ENCODE results near the gene GXYLT2.
A peak's percentile ranks its signal among the peaks of the same experiment; 100 is the strongest.
"Not testable (repeated sequence)": the region's sequence is repeated elsewhere in the genome, so short reads cannot be mapped to it uniquely, and the experiment has no call there.

The GXYLT2 gene

GRCh38 chr3:72892870-72893269 is 5.0 kb downstream of the GXYLT2 start:
- DNase-seq: no peak

- DNase-seq: peak; percentile 60
Measured at GRCh38 chr3:72894976-72895552, 7.2 kb downstream of the GXYLT2 start.

- DNase-seq: no peak
Measured at GRCh38 chr3:72896996-72897757, 9.3 kb downstream of the GXYLT2 start.

GRCh38 chr3:72897758-72898007 is 9.8 kb downstream of the GXYLT2 start:
- no peak for DNase-seq

- DNase-seq: no peak
Measured at GRCh38 chr3:72899349-72899765, 11.5 kb downstream of the GXYLT2 start.

- DNase-seq: no peak
Measured at GRCh38 chr3:72900048-72900447, 12.2 kb downstream of the GXYLT2 start.

GRCh38 chr3:72901840-72902239 is 14.0 kb downstream of the GXYLT2 start:
- DNase-seq: no peak

- DNase-seq: no peak
Measured at GRCh38 chr3:72903004-72903403, 15.2 kb downstream of the GXYLT2 start.

GRCh38 chr3:72904163-72904562 is 16.3 kb downstream of the GXYLT2 start:
- no peak for DNase-seq

GRCh38 chr3:72906154-72906553 is 18.3 kb downstream of the GXYLT2 start:
- DNase-seq: no peak

GRCh38 chr3:72907131-72907711 is 19.4 kb downstream of the GXYLT2 start:
- DNase-seq: no peak

GRCh38 chr3:72907731-72908620 is 20.1 kb downstream of the GXYLT2 start:
- no peak for DNase-seq

GRCh38 chr3:72909591-72909990 is 21.7 kb downstream of the GXYLT2 start:
- DNase-seq: no peak

- no peak for DNase-seq
Measured at GRCh38 chr3:72912532-72912931, 24.7 kb downstream of the GXYLT2 start.

- no peak for DNase-seq
Measured at GRCh38 chr3:72914383-72914782, 26.5 kb downstream of the GXYLT2 start.

GRCh38 chr3:72916250-72916649 is 28.4 kb downstream of the GXYLT2 start:
- no peak for DNase-seq

GRCh38 chr3:72919520-72919919 is 31.7 kb downstream of the GXYLT2 start:
- DNase-seq: no peak

GRCh38 chr3:72924055-72924454 is 36.2 kb downstream of the GXYLT2 start:
- no peak for DNase-seq

- not testable (repeated sequence) for DNase-seq
Measured at GRCh38 chr3:72928781-72929735, 41.2 kb downstream of the GXYLT2 start.

- DNase-seq: no peak
Measured at GRCh38 chr3:72930754-72931153, 42.9 kb downstream of the GXYLT2 start.

GRCh38 chr3:72932416-72932815 is 44.6 kb downstream of the GXYLT2 start:
- no peak for DNase-seq

Data from GF-D8 (cell line).